IMR-90 (cell line): Measurements from ENCODE around the gene TRIO. TPM values are rescaled to one million over a fixed set of nuclear protein-coding genes. Genes with fewer than 3 reads are reported as not detected.
A peak's percentile ranks its signal among the peaks of the same experiment; 100 is the strongest.

Source experiments
- ATAC-seq: fragments of 200-7000 bp; cut with Tn5 transposase; 2 replicates; pipeline ENCODE4 v1.9.1; 2020; ENCODE audit warnings: low read depth, mild to moderate bottlenecking, moderate library complexity
- BruUV-seq: library from RNA; stranded (reverse); fragments of 400-500 nt; replicated peaks from 2 replicates; lab custom pipeline; 2021; lab: Mats Ljungman, UMichigan
- CTCF ChIA-PET: fragments of 300-600 bp; formaldehyde crosslinking; extraction: SDS; loops from one replicate; lab custom pipeline; 2021; ENCODE audit warnings: antibody characterized with exemption; lab: Yijun Ruan, JAX
- POLR2A ChIA-PET: fragments of 300-600 bp; sonication (Branson Sonifier 250); formaldehyde crosslinking; loops from one replicate; lab custom pipeline; 2022; ENCODE audit warnings: antibody characterized with exemption; ENCODE audit not compliant: unreplicated experiment; lab: Charles Lee
- DNase-seq: peaks from one replicate; pipeline ENCODE4 v3.0.0; 2013
- H2AFZ ChIP-seq: replicated peaks from 2 replicates; pipeline ENCODE3; 2013; ENCODE audit warnings: low read length, mild to moderate bottlenecking; ENCODE audit not compliant: poor library complexity
- H2AK5ac ChIP-seq: 2 replicates; pipeline ENCODE4 v1.6.1; 2013; ENCODE audit warnings: low read depth, low read length, inconsistent platforms
- H2AK9ac ChIP-seq: replicated peaks from 2 replicates; pipeline ENCODE3; 2013; ENCODE audit warnings: mild to moderate bottlenecking, low read depth, low read length, moderate library complexity; ENCODE audit not compliant: poor library complexity
- H2BK120ac ChIP-seq: 2 replicates; pipeline ENCODE4 v1.6.1; 2013; ENCODE audit warnings: low read depth, low read length, inconsistent platforms
- H2BK15ac ChIP-seq: 3 replicates; pipeline ENCODE4 v1.6.1; 2013; ENCODE audit warnings: low read depth, low read length, inconsistent platforms
- H2BK20ac ChIP-seq: 2 replicates; pipeline ENCODE4 v1.6.1; 2013; ENCODE audit warnings: low read depth, mild to moderate bottlenecking, inconsistent platforms, low read length, moderate library complexity
- H2BK5ac ChIP-seq: 2 replicates; pipeline ENCODE4 v1.6.1; 2013; ENCODE audit warnings: mild to moderate bottlenecking, low read depth, low read length, inconsistent platforms; ENCODE audit not compliant: poor library complexity, severe bottlenecking
- H3K14ac ChIP-seq: replicated peaks from 2 replicates; pipeline ENCODE4 v1.6.1; 2013; ENCODE audit warnings: low read depth, low read length, inconsistent platforms
- H3K18ac ChIP-seq: 2 replicates; pipeline ENCODE4 v1.6.1; 2013; ENCODE audit warnings: low read depth, low read length, control low read depth
- H3K23ac ChIP-seq: 2 replicates; pipeline ENCODE4 v1.6.1; 2013; ENCODE audit warnings: low read depth, low read length, inconsistent platforms
- H3K27ac ChIP-seq: 2 replicates; pipeline ENCODE4 v1.5.1; 2013; ENCODE audit warnings: mild to moderate bottlenecking, control low read depth, low read length; ENCODE audit not compliant: insufficient read depth
- H3K27me3 ChIP-seq: 2 replicates; pipeline ENCODE4 v1.6.1; 2013; ENCODE audit warnings: low read length; ENCODE audit not compliant: control insufficient read depth, insufficient read depth
- H3K36me3 ChIP-seq: 2 replicates; pipeline ENCODE4 v1.6.1; 2013; ENCODE audit warnings: low read length, mixed read lengths; ENCODE audit not compliant: control insufficient read depth, insufficient read depth
- H3K4ac ChIP-seq: 2 replicates; pipeline ENCODE4 v1.6.1; 2013; ENCODE audit warnings: low read depth, low read length, inconsistent platforms
- H3K4me1 ChIP-seq: 2 replicates; pipeline ENCODE4 v1.6.1; 2013; ENCODE audit warnings: low read length, mixed read lengths; ENCODE audit not compliant: control insufficient read depth, insufficient read depth
- H3K4me2 ChIP-seq: 2 replicates; pipeline ENCODE4 v1.6.1; 2013; ENCODE audit warnings: low read depth, mild to moderate bottlenecking, control low read depth, low read length, moderate library complexity
- H3K4me3 ChIP-seq: 2 replicates; pipeline ENCODE4 v1.5.1; 2013; ENCODE audit warnings: low read depth, mild to moderate bottlenecking, control low read depth, low read length, moderate library complexity; ENCODE audit not compliant: insufficient read depth
- H3K56ac ChIP-seq: 2 replicates; pipeline ENCODE4 v1.6.1; 2013; ENCODE audit warnings: low read length, inconsistent platforms; ENCODE audit not compliant: insufficient read depth; ENCODE audit errors: extremely low read depth
- H3K79me1 ChIP-seq, 2 experiments: 2 replicates each; pipeline ENCODE4 v1.6.1; 2013; ENCODE audit warnings: low read length in 2 of 2, inconsistent platforms in 1 of 2, low read depth in 1 of 2
- H3K9ac ChIP-seq: 2 replicates; pipeline ENCODE4 v1.6.1; 2013; ENCODE audit warnings: low read depth, low read length, control low read depth
- H3K9me1 ChIP-seq: 2 replicates; pipeline ENCODE4 v1.6.1; 2013; ENCODE audit warnings: low read length, inconsistent platforms; ENCODE audit not compliant: insufficient read depth
- H3K9me3 ChIP-seq: 2 replicates; pipeline ENCODE4 v1.6.1; 2013; ENCODE audit warnings: low read length; ENCODE audit not compliant: control insufficient read depth, insufficient read depth
- H4K20me1 ChIP-seq: 2 replicates; pipeline ENCODE4 v1.6.1; 2013; ENCODE audit warnings: low read length, inconsistent platforms; ENCODE audit not compliant: insufficient read depth
- H4K5ac ChIP-seq: 2 replicates; pipeline ENCODE4 v1.6.1; 2013; ENCODE audit warnings: mild to moderate bottlenecking, low read depth, low read length, control low read depth
- H4K8ac ChIP-seq, 2 experiments: 2 replicates each; pipeline ENCODE4 v1.6.1; 2013; ENCODE audit warnings: low read depth in 2 of 2, low read length in 2 of 2, control low read depth in 1 of 2, inconsistent platforms in 1 of 2
- H4K91ac ChIP-seq: 2 replicates; pipeline ENCODE4 v1.6.1; 2013; ENCODE audit warnings: low read depth, low read length, inconsistent platforms; ENCODE audit not compliant: insufficient read depth
- CEBPB ChIP-seq: IDR thresholded peaks from 2 replicates; pipeline ENCODE4 v1.6.1; 2012; ENCODE audit warnings: low read depth, low read length, improper control_type of control experiment
- FOS ChIP-seq: fragments of 150-350 bp; IDR thresholded peaks from 2 replicates; pipeline ENCODE4 v1.6.1; 2016; ENCODE audit warnings: low read depth, low read length
- MXI1 ChIP-seq: IDR thresholded peaks from 2 replicates; pipeline ENCODE4 v1.6.1; 2012; ENCODE audit warnings: low read depth, mild to moderate bottlenecking, low read length, moderate library complexity, borderline replicate concordance
- NFE2L2 ChIP-seq: fragments of 150-350 bp; IDR thresholded peaks from 2 replicates; pipeline ENCODE4 v1.6.1; 2016; ENCODE audit warnings: low read depth, mild to moderate bottlenecking, low read length
- RAD21 ChIP-seq: IDR thresholded peaks from 2 replicates; pipeline ENCODE4 v1.6.1; 2012; ENCODE audit warnings: low read length, improper control_type of control experiment
- RFX5 ChIP-seq: IDR thresholded peaks from 2 replicates; pipeline ENCODE4 v1.8.0; 2012; ENCODE audit warnings: low read depth, mild to moderate bottlenecking, low read length, moderate library complexity
- WGBS, 2 experiments: methylation state at CpG; one replicate each; pipeline versions ENCODE4 v1.1.5 to v1.1.7; 2013; ENCODE audit warnings: missing lambda C conversion rate in 2 of 2; ENCODE audit not compliant: insufficient read length in 1 of 2; ENCODE audit errors: extremely low coverage in 2 of 2; 5-methylcytosine and 5-hydroxymethylcytosine counted together
- dilution Hi-C: fragments of 300-500 bp; cut with HindIII; formaldehyde crosslinking; loops from one replicate; pipeline ENCODE4 v1.14.3; 2018; ENCODE audit warnings: low sequenced_read_pairs; ENCODE audit not compliant: unreplicated experiment
- in situ Hi-C: fragments of 300-500 bp; cut with MboI; formaldehyde crosslinking; loops from 3 replicates; pipeline ENCODE4 v1.14.3; 2019; ENCODE audit warnings: low sequenced_read_pairs, inconsistent platforms, mixed read lengths
- intact Hi-C: fragments of 100-400 bp; cut with micrococcal nuclease; formaldehyde crosslinking; loops from 2 replicates; pipeline ENCODE4 v1.10.0; 2022
- polyA plus RNA-seq, 3 experiments: library from polyadenylated mRNA; depleted of rRNA; stranded (reverse); fragments of >200 nt; gene quantifications; 2 replicates each; pipeline ENCODE4 v1.2.3, GENCODE V29; 2012; ENCODE audit warnings: low replicate concordance in 1 of 3
- total RNA-seq: library from RNA; depleted of rRNA; stranded (reverse); fragments of >200 nt; gene quantifications from 2 replicates; pipeline ENCODE4 v1.2.3, GENCODE V29; 2012
- TF ChIP-seq, protein P1 (sequence below): fragments of 150-350 bp; IDR thresholded peaks from 2 replicates; pipeline ENCODE4 v1.6.1; 2017; ENCODE audit warnings: mild to moderate bottlenecking, antibody characterized with exemption, low read length, low read depth

Gene TRIO
- total and polyA plus RNA-seq, 2 of the 4 experiments (the other 2 are of a cell fraction), result 206 to 522 TPM

DNA sequence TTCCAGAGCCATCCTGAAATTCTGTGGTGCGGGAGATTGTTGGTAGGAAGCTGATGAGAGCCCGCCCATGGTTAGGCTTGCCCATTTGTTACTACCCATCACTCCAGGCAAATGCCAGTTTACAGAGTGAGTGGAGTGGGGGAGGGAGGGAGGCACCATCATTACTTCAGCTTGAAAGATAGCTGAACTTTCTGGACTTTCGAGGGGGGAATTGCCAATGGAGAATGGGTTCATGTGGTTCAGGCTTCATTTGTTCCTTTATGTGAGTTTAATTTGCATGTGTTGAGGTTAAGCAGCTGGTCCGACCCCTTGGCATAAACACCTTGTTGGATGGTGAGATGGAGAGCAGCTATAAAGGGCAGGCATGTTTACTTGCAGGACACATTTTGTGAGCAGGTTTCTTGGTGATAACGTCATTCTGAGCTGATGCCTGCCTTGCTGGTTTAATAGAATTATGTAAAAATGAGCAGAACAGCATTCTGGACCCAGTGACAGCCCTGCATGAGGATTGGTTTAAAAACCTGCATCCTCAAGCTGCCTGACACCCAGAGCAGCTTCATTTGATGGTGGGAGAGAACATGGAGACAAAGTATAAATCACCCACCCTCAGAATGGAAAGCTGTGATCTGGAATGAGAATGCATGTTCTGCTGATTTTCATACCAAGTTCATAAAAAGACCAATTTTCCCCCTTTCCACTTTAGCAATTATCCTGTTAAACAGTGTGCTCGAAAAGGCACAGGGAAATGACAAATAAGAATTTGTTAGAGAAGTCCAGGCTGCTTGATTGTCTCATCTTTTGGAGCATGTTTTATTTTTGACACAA lies 106.3 kb downstream of the TRIO start (continued):
- TF ChIP-seq FOS (no peak), RFX5 (no peak)

- Histone ChIP-seq H4K5ac (0 out of 2 replicates have a peak overlapping the region, but pooled peaks have one; percentile 1), H3K56ac (peak overlapping the region; percentile 33; the same call in 1 of the 2 replicates), H2AK5ac (peak overlapping the region; percentile 78), H3K9me3 (no peaks in the 10 kb centered on the region), H3K9me1 (peaks cover 46% of the 10 kb centered on the region), H2AK9ac (no peak overlapping the region), H3K4me2 (peak overlapping the region; percentile 48; the same call in 1 of the 2 replicates), H2AFZ (no peak overlapping the region), H3K4me3 (no peak overlapping the region), H2BK5ac (peak overlapping the region; percentile 12), H3K4ac (peak overlapping the region; percentile 71), H4K8ac (peak overlapping the region; percentile 38 to 60; a peak in 3 of 4 replicates), H2BK20ac (0 out of 2 replicates have a peak overlapping the region, but pooled peaks have one; percentile 8), H2BK15ac (peak overlapping the region; percentile 11; the same call in 1 of the 3 replicates), H2BK120ac (peak overlapping the region; percentile 3; the same call in 1 of the 2 replicates), H3K36me3 (peaks cover 20% of the 10 kb centered on the region), H4K91ac (peak overlapping the region; percentile 67), H3K27ac (peak overlapping the region; percentile 44), H3K14ac (peak overlapping the region; percentile 17; the same call in 1 of the 2 replicates), H4K20me1 (peaks cover 98% of the 10 kb centered on the region), H3K23ac (peak overlapping the region; percentile 19), H3K4me1 (peaks cover 50% of the 10 kb centered on the region), H3K18ac (peak overlapping the region; percentile 12; the same call in 1 of the 2 replicates), H3K79me1 (peaks cover 0 to 57% of the 10 kb centered on the region in 2 experiments; a peak in 2 of 4 replicates), H3K27me3 (no peaks in the 10 kb centered on the region), H3K9ac (no peak overlapping the region; the same call in 1 of the 2 replicates)
- DNase-seq, result peak; percentile 86
- POLR2A ChIA-PET, result no interaction called here
- BruUV-seq, result no TSS peak
- dilution Hi-C loops, result no loop called here
- peak; percentile 69 for ATAC-seq
- in situ Hi-C loops, result no loop called here
- 40% methylated on average over 4 of the region's 16 CpGs; no CpG with 5 or more reads in 1 of the 2 experiments for WGBS, 2 experiments
- intact Hi-C loops, result no loop called here
- TF ChIP-seq RAD21 (no peak), MXI1 (peak; percentile 71; the same call in 1 of the 2 replicates), CEBPB (peak; percentile 89), NFE2L2 (no peak), RFX5 (no peak)
- TF ChIP-seq, protein P1, sequence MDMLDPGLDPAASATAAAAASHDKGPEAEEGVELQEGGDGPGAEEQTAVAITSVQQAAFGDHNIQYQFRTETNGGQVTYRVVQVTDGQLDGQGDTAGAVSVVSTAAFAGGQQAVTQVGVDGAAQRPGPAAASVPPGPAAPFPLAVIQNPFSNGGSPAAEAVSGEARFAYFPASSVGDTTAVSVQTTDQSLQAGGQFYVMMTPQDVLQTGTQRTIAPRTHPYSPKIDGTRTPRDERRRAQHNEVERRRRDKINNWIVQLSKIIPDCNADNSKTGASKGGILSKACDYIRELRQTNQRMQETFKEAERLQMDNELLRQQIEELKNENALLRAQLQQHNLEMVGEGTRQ, result peak; percentile 93
- CTCF ChIA-PET, result no interaction called here
Measured at GRCh38 chr5:14250084-14250695, 107.0 kb downstream of the TRIO start.
